NCI-H146 treated with DMSO at 0.1 percent for 48 hours (cell line): ENCODE results near the gene ZCCHC14.

Experiments
- DNase-seq: peaks from one replicate; lab custom pipeline; 2025; ENCODE audit not compliant: unreplicated experiment; lab: John Stamatoyannopoulos, UW

Gene ZCCHC14

GRCh38 chr16:87435372-87436224 is 57.2 kb downstream of the ZCCHC14 start:
- no peak for DNase-seq

GRCh38 chr16:87434146-87434667 is 58.6 kb downstream of the ZCCHC14 start:
- DNase-seq: no peak

GRCh38 chr16:87432330-87432915 is 60.4 kb downstream of the ZCCHC14 start:
- no peak for DNase-seq

- DNase-seq: no peak
Measured at GRCh38 chr16:87431926-87432325, 60.9 kb downstream of the ZCCHC14 start.

GRCh38 chr16:87426423-87427215 is 66.2 kb downstream of the ZCCHC14 start:
- no peak for DNase-seq

- no peak for DNase-seq
Measured at GRCh38 chr16:87425941-87426340, 66.9 kb downstream of the ZCCHC14 start.

GRCh38 chr16:87424266-87424665 is 68.6 kb downstream of the ZCCHC14 start:
- DNase-seq: no peak

GRCh38 chr16:87423429-87423828 is 69.4 kb downstream of the ZCCHC14 start:
- no peak for DNase-seq

- no peak for DNase-seq
Measured at GRCh38 chr16:87422106-87422505, 70.7 kb downstream of the ZCCHC14 start.

- DNase-seq: no peak
Measured at GRCh38 chr16:87421003-87421912, 71.6 kb downstream of the ZCCHC14 start.

GRCh38 chr16:87420026-87421002 is 72.5 kb downstream of the ZCCHC14 start:
- no peak for DNase-seq

- no peak for DNase-seq
Measured at GRCh38 chr16:87418644-87419043, 74.2 kb downstream of the ZCCHC14 start.

GRCh38 chr16:87418216-87418615 is 74.6 kb downstream of the ZCCHC14 start:
- DNase-seq: no peak

GRCh38 chr16:87417528-87417910 is 75.3 kb downstream of the ZCCHC14 start:
- no peak for DNase-seq

- DNase-seq: no peak
Measured at GRCh38 chr16:87416826-87417527, 75.8 kb downstream of the ZCCHC14 start.

GRCh38 chr16:87415441-87415840 is 77.4 kb downstream of the ZCCHC14 start:
- DNase-seq: no peak

GRCh38 chr16:87414251-87414680 is 78.6 kb downstream of the ZCCHC14 start:
- DNase-seq: no peak

GRCh38 chr16:87412996-87413421 is 79.8 kb downstream of the ZCCHC14 start:
- DNase-seq: no peak
